ENCODE data around the gene LDLRAD2. TPM values are rescaled to one million over a fixed set of nuclear protein-coding genes. Genes with fewer than 3 reads are reported as not detected.
"Not testable (repeated sequence)": the region's sequence is repeated elsewhere in the genome, so short reads cannot be mapped to it uniquely, and the experiment has no call there.

LDLRAD2 gene
- total RNA-seq, 1 donor from 2014 or later = 0.05 TPM

DNA sequence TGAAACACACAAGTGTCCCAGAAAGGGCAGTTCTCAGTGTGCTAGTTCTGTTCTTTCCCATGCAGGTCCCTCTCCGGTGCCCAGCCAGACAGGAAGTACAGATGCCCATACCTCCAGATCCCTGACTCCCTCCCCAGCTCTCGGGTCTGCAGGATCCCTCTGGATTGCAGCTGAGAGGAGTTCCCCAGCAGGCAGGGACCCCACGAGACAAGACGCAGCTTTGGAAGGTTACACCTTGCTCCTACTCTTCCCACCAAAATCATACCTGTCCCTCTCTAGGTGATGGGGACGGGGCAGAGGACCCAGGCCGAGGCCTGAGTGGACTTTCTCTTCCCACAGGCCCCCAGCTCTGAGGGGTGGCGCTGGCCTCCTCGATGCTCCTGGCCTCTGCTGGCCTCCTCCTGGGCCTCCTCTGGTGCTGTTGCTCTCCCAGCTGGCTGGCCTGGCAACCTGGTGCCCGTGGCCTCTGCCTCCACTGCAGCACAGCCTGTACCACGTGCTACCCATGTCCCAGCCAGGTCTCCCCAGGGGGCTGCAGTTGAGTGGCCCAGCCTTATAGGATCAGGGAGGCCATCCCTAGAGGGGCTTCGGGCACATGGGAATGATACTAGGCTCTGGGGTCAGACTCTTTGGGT lies 9.4 kb downstream of the LDLRAD2 start:
- DNase-seq (ENCODE audit: low spot score) = no peak
- intact Hi-C loops (cut with DNase I) = loop anchor here (5.0 kb wide), 2 partner anchors 51 to 66 kb away; no protein-coding TSS in a partner anchor

DNA sequence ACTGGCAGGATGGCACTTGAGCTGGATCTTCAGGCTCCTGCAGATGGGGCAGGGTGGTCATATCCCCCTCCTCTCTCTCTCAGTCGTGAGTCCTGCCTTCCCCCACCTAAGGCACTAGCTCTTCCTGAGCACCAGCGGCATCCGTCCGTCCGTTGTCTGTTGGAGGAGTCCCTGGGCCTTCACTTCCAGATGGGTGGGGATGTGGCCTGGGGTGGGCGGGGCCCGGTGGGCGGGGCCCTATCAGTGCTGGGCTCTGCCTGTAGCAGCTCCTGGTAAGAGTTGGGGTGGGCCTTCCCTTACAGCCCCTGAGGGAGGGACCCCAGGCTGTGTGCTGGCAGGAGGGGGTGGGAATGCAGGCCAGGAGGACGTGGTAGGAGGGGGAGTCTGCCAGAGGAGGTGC lies 10.3 kb downstream of the LDLRAD2 start:
- no peak for DNase-seq (ENCODE audit: low spot score)
- intact Hi-C loops (cut with DNase I) = loop anchor here (5.0 kb wide), 2 partner anchors 50 to 65 kb away; no protein-coding TSS in a partner anchor

DNA sequence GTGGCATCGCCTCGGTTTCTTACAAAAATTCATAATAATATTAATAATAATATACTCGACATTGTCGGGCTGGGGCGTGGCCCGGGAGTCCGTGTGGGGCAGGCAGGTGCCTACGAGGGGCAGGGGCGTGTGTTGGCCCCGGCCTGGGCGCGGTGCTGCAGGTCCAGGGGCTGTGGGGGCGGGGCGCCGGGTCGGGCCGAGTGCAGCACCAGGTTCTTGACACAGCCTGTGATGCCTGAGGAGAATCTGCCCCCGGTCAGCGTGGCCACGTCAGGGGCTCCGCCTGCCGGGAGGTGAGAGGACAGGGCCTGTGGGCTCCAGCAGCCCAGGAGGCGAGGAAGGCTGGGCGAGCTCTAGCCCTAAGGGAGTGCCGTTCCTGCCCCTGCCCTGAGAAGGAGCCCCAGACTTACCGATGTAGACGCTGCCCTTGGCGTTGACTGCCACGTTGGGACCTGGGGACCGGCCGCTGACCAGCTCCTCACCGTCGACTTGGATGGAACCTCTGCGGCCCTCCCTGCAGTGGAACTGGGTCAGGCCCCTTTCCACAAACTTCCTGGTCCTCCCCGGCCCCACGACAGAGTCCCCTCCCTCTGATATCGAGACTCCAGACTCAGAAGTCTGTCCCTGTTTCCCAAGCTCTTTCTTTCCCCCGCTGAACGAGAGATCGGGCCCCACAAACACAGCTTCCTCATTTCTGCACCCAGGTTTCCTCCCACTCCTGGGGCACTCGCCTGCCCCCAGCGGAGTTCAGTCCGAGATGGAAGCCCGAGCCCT lies 11.3 kb downstream of the LDLRAD2 start:
- DNase-seq (ENCODE audit: low spot score) = no peak
- intact Hi-C loops (cut with DNase I) = loop anchor here (5.0 kb wide), 2 partner anchors 49 to 64 kb away; no protein-coding TSS in a partner anchor

DNA sequence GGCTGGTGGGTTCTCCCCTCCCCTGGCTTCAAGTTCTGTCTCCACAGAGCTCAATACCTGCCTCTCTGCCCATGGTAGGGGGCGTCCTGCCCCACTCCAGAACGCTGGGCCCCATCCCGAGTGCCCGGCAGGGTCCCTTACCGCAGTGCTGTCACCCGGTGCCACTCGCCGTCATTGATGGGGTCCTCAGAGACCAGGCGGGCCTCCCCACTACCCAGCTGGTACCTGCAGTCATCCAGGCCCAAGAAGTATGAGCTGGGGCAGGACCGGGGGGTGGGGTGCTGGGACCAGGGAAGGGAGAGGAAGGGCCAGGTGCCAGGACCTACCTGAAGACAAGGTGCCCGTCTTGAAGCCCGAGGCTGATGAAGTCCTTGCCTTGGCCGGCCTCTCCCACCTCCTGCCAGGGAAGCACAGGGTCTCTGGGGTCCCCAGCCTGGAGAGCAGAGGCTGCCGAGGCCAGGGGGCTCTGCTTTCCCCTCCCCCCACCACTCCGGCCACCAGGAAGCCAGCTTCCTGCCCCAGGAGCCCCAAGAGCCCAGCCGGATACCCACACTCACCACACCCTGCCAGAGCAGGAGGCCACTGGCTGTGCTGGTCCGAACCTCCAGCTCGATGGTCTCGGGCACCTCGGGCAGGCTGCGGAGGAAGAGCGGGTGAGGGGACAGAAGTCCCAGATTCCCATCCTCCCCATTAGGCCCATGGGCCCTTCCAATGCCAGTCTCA lies 12.1 kb downstream of the LDLRAD2 start:
- DNase-seq (ENCODE audit: low spot score) = no peak
- intact Hi-C loops (cut with DNase I) = loop anchor here (5.0 kb wide), 2 partner anchors 48 to 63 kb away; no protein-coding TSS in a partner anchor

DNA sequence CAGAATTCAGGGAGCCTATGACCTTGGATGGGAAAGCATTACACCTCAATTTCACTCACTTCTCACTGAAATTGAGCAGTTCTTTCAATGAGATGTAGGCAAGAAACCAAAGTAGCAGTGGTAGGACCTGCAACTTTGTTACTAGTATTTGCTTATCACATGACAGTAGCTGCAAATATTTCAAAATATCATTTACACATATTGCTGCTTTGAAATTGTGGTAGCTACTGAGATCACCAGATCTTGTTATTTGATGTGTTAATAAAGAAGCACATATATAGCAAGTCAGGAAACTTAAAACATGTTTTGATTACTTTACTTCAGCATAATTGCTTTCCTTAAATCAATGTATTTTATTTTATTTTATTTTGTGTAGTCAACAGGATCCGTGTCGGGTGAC lies 12.9 kb downstream of the LDLRAD2 start:
- intact Hi-C loops (cut with DNase I) = loop anchor here (5.0 kb wide), 2 partner anchors 47 to 62 kb away; no protein-coding TSS in a partner anchor
- DNase-seq (ENCODE audit: low spot score) = no peak

DNA sequence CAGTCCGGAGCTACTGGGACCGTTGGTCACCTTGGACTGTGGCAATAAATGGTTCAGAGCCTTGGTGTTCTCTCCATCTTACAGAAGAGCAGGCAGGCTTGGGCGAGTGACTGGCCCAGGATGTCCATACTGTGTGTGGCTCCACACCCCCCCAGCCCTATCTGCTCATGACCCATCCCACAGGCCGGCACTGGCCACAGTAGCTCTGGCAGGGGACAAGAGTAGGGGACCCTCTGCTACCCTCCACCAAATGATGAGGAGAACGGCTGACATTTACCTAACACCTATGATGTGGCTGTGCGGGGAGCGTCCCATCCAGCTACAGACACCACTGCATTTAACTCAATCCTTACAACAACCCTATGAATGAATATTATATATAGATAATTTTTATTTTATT lies 13.3 kb downstream of the LDLRAD2 start:
- DNase-seq (ENCODE audit: low spot score) = no peak
- intact Hi-C loops (cut with DNase I) = no loop called here

DNA sequence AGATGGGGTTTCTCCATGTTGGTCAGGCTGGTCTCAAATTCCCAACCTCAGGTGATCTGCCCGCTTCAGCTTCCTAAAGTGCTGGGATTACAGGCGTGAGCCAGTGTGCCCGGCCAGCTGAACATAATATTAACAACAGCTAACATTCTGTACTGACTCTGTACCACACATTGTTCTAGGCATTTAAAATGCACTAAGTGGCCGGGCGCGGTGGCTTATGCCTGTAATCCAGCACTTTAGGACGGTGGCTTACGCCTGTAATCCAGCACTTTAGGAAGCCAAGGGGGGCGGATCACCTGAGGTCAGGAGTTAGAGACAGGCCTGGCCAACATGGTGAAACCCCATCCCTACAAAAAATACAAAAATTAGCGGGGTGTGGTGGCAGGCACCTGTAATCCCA lies 14.6 kb downstream of the LDLRAD2 start:
- intact Hi-C loops (cut with DNase I); DNase-seq (ENCODE audit: low spot score): not testable (repeated sequence)

DNA sequence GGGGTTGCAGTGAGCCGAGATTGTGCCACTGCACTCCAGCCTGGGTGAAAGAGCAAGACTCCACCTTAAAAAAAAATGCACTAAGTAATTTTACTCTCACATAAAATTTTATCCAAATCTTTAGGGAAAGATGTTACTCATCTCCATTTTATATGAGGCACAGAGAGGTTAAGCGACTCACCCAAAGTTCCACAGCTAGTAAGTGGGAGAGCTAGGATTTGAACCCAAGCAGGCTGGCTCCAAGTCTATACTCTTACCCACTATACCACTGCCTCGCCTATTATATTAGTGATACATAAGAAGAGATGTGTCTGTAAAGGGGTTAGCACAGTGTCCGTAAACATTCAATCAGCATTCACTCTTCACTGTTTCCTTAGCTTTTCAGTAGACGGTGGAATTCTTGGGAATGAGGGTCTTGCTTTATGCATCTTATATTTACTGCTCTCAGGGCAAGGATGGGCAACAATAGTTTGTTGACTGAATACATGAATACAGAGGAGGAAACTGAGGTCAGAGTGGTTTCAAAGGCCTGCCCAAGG lies 15.1 kb downstream of the LDLRAD2 start:
- no peak for DNase-seq (ENCODE audit: low spot score)
- intact Hi-C loops (cut with DNase I) = no loop called here

DNA sequence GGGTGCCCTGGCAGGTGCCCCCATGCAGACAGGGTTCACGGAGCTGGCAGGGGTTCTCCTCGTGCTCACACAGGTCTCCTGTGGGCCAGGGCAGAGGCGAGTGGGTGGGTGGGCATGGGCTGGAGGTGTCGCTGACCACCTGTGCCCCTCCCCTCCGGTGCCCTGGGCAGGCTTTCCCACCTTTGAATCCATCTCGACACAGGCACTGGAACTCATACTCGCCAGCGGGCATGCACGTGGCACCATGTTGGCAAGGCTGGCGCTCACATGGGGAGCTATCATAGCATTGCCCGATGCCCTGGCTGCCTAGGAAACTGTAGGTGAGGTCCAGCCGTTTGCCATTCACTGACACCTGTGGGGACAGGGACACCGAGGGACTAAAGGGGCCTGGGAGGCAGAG lies 16.0 kb downstream of the LDLRAD2 start:
- intact Hi-C loops (cut with DNase I) = no loop called here
- no peak for DNase-seq (ENCODE audit: low spot score)

DNA sequence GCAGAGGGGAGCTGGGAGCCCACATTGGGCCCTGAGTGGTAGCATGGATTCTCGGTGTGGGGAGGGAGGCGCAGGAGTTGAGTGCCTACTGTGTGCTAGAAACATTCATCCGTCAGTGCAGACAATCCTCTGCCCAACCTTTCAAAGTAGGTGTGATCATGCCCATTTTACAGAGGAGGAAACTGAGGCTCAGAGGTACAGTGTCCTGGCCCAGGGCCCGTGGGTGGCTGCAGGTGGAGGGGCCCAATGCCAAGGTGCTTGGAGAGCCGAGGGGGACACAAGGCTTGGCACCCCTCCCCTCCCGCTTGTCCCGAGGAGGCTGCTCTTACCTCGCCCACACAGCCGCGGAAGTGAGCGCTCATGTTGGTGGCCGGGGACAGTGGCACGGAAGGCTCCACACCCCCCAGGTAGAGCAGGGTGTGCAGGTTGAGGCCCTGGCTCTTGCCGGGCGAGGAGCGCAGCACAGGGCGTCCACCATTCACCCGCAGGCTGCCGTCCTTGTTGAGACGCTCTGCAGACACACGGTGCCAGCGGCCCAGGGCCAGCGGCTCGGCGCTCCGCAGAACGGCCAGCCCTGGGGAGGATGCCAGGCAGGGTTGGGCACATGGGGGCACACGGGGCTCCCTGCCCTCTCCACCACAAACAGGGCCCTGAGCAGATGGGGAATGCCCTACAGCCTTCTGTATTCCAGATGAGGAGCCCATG lies 16.6 kb downstream of the LDLRAD2 start:
- no peak for DNase-seq (ENCODE audit: low spot score)
- intact Hi-C loops (cut with DNase I) = no loop called here

DNA sequence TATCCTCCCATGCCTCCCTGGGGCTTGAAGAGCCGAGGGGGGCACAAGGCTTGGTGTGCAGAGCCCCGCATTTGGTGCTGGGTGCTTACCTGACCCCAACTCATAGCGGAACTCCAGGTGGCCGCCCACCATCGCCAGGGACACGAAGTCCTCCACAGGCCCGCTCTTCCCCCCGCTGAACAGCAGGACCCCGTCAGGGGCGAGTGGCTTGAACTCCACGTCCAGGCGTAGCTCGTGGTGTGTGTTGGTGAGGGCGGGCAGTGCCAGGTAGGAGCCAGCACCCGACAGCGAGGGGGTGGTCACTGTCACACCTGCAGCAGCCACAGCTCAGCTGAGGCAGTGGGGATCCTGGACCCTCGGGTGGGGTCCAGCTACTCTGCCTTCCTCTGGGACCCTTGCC lies 17.2 kb downstream of the LDLRAD2 start:
- intact Hi-C loops (cut with DNase I) = no loop called here
- DNase-seq (ENCODE audit: low spot score) = no peak

DNA sequence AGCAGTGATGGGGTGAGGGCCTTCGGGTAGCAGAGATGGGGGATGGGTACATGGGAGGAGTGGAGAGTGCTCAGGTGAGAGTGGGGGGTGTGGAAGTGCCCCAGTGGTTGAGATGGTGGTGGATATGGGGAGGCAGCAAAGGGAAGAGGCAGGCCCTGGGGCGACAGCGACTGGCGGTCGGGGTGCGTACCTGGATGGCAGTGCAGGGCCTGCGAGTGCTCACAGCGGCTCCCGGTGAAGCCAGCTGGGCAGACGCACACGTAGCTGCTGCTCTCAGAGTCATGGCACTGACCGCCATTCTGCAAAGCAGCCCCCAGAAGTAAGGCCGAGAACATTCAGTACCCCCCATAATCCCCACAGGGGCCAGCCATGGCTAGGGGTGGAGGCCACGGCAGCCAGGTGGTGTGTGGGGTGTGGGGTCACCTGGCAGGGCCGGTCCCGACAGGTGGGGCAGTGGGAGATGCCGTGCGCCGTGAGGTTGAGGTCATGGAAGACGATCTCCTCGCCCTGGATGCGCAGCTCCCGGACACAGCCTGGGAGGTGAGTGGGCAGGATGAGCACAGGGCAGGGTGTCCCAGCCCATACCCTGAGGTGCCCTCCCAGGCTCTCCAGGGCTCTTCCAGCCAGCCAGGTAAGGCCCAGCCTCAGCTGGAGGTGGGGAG lies 18.9 kb downstream of the LDLRAD2 start:
- no peak for DNase-seq (ENCODE audit: low spot score)
- intact Hi-C loops (cut with DNase I) = no loop called here

DNA sequence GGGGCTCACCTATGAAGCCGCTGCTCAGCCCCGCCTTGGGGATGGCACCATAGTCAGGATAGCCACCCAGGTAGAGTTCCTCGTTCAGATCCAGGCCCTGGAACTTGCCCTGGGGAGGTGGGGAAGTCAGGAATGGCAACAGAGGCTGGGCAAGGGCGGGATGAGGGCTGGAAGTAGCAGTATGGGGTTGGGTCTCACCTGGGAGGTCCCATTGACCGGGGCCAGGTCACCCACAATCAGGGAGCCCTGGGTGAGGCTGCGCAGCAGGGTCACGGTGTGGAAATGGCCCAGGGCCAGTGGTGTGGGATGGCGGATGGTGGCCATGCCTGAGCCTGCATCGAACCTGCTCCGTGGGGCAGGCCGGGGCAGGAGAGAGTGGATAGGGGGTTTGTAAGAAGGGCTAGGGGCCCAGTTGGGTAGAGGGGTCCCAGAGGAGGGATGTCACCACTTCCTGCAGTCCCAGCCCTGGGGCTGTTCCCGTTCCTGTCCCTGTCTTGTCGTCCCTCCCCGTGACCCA lies 19.4 kb downstream of the LDLRAD2 start:
- intact Hi-C loops (cut with DNase I) = no loop called here
- DNase-seq (ENCODE audit: low spot score) = no peak

DNA sequence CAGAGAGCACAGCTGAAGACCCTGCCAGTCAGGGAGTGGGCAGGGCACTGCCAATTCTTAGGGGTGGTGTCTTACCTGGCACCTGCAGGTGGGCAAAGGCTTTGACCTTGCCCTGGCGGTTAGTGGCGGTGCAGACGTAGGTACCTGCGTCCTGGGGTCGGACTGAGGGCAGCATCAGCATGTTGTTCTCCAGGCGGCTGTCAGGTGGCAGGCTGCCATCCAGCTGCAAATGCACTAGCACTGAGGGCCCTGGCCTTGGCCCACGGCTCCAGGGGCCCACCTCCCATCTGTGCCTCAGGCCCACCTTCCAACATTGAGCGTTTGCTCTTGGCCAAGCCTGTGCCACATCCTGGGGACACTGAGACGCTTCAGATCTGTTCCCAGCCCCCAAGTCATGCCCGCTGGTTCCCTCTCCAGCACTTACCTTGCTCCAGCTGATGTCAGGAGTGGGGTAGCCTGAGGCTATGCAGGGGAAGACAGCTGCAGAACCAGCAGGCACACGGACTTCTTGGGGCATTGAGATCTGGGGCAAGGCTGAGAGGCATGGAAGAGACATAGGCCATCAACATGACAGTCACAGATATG lies 21.4 kb downstream of the LDLRAD2 start:
- intact Hi-C loops (cut with DNase I) = no loop called here
- DNase-seq (ENCODE audit: low spot score) = no peak

DNA sequence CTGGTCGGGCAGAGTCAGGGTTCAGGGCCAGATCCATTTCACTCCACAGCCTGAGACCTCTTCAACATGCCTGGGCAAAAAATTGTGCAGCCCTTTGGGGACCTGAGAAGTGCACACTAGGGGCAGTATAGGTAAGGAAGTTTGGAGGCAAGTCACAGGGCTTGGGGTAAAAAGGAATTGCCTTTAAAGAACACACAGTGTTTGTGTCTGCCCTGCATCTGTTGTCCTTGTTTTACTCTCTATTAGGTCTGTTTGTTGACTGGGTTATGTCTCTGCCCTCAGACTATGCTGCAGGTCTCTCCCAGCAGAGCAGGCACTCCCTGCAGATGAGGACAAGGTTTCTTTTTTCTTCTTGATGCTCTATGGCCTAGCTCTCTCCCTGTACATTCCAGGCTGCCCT lies 22.0 kb downstream of the LDLRAD2 start:
- intact Hi-C loops (cut with DNase I) = no loop called here
- DNase-seq (ENCODE audit: low spot score) = no peak

DNA sequence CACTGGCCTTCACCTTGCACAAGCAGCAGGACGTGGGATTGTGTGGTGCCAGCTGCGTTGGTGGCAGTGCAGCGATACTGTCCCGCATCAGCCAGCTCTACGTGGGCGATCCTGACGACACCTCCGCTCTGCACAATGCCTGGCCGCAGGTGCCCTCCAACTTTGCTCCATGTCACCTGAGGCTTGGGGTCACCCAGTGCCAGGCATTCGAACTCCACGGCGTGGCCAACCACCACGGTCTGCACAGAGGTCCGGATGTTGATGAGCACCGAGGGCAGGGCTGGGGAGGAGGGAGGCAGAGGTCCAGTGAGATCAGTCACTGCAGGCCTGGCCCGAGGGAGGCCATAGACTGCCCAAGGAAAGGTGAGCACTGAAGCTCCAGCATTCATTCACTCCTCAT lies 22.6 kb downstream of the LDLRAD2 start:
- DNase-seq (ENCODE audit: low spot score) = no peak
- intact Hi-C loops (cut with DNase I) = no loop called here

DNA sequence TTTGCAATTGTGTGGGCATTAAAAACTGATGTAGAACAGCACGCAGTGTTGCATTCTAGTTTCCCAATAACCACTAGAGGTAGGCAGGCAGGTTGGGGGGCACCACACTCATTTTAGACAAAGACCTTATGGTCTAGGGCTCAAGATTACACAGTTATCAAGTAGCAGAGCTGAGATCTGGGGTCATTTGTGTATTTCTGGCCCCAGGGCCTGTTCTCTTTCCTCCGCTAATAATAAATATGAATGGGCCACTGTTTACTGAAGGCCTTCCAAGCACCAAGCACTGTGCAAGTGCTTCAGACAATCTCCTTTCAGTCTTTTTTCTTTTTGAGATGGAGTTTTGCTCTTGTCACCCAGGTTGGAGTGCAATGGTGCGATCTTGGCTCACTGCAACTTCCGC lies 23.9 kb downstream of the LDLRAD2 start:
- no peak for DNase-seq (ENCODE audit: low spot score)
- intact Hi-C loops (cut with DNase I) = no loop called here

DNA sequence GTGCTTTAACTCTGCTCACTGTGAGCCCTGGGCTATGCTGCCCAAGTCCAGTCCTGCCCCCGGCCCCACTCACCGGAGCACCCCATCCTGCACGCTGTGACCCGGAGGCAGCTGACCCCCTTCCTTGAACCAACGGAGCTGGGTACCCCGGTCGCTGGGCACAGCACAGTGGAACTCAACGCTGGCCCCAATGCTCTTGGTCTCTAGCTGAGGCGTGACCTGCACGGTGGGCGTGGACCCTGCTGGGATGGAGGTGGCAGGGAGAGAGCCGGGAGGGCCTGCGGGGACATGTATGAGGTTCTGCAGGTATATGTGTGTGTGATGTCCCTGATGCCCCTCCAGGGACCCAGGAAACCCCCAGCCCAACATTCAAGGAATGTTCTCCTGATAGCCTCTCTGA lies 24.7 kb downstream of the LDLRAD2 start:
- DNase-seq (ENCODE audit: low spot score) = no peak
- intact Hi-C loops (cut with DNase I) = no loop called here
